HG02588 (cell line): ENCODE results near the gene MPND.
"Not testable (repeated sequence)": the region's sequence is repeated elsewhere in the genome, so short reads cannot be mapped to it uniquely, and the experiment has no call there.

Source experiments
- ATAC-seq: cut with Tn5 transposase; IDR thresholded peaks from one replicate; pipeline ENCODE4 v1.9.1; 2021; ENCODE audit warnings: mild to moderate bottlenecking, moderate library complexity; ENCODE audit not compliant: unreplicated experiment

Gene MPND

DNA sequence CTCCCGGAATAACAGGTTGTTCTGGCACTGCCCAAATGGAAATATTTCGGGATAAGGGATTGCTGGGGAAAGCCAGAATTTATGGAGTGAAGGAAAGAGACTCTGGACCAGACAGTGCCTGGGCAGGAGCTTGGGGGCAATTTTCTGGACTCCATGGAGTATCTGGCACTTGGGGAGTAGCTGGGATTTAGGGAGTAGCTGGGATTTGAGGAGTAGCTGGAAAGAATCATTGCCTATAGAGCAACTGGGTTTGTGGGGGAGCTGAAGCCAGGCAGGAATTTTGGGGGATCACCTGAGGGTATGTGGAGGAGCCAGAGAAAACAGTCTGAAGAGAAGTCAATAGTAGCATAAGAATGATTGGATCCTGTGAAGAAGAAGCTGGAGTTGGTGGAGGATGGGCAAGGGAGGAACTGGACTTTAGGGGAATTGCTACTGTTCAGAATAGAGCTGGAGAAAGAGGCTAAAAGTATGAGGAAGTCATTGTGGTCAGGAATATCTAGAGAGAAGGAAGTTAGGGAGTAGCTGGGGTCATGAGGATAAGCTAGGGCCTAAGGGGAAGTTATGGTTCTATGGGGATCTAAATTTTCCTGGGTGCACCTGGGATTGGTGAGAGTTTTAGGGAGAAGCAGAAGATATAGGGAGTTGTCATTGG lies 24.2 kb upstream of the MPND start:
- ATAC-seq = no peak

DNA sequence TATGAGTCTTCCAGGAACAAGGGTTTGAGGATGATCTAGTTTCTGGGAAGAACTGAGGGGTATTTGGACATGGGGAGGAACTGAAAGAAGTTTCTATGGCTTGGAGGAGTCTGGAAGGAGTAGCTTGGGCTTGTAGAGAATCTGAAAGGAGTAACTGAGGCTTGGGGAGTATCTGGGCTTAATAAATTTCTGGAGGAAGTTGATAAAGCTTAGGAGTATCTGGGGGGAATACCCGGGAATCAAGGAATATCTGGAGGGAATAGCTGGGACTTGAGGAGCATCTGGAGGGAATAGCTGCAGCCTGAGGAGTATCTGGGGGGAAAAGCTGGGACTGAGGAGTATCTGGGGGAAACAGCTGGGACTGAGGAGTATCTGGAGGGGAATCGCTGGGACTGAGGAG lies 22.9 kb upstream of the MPND start:
- no peak for ATAC-seq

DNA sequence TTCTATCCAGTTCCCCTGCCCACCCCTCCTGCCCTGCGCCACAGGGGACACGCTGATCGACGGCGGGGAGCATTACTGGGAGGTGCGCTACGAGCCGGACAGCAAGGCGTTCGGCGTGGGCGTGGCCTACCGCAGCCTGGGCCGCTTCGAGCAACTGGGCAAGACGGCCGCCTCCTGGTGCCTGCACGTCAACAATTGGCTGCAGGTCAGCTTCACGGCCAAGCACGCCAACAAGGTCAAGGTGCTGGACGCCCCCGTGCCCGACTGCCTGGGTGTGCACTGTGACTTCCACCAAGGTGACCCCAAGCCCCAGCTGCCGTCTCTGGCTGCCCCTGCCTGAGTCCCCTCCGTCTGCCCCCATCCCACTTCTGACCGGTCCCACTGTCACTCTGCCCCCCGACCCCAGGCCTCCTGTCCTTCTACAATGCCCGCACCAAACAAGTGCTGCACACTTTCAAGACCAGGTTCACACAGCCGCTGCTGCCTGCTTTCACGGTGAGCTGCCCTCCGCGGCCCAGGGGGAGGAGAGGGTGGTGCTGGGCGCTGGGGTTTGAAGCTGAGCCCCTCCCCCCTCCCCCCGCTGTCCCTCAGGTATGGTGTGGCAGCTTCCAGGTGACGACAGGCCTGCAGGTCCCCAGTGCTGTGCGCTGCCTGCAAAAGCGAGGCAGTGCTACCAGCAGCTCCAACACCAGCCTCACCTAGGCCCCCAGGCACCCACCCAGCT lies 20.3 kb upstream of the MPND start:
- ATAC-seq = no peak

DNA sequence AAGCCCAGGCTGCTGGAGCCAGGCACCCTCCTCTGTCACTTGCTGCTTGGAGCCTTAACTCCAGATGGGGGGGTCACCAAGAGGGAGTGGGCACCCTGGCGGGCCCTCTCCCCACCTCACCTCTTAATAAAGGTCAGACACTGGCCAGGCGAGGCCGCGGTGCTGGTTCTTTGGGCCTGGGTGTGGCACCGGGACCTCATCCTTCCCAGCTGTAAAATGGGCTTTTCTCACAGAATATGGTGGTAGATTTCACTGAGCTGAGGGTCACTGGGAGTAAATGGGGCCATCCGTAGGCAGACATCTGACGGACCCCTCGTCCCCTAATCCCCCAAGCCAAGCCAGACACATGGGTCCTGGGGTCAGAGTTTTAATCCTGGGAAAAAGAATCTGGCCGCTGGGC lies 19.7 kb upstream of the MPND start:
- no peak for ATAC-seq

DNA sequence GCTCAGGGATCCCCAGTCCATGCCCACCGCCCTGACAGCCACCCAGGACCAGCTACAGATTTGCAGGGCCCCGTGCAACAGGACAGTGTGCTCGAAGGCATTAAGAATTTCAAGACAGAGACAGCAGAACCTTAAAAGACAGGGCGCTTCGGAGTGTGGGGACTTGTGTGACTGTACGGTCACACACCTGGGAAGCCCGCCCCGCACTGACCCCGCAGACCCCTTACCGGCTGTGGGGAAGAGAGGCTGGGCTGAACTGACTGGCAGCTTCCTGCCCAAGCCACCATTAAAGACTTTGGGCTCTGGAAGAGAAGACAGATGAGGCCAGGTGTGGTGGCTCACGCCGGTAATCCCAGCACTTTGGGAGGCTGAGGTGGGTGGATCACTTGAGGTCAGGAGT lies 19.1 kb upstream of the MPND start:
- no peak for ATAC-seq

DNA sequence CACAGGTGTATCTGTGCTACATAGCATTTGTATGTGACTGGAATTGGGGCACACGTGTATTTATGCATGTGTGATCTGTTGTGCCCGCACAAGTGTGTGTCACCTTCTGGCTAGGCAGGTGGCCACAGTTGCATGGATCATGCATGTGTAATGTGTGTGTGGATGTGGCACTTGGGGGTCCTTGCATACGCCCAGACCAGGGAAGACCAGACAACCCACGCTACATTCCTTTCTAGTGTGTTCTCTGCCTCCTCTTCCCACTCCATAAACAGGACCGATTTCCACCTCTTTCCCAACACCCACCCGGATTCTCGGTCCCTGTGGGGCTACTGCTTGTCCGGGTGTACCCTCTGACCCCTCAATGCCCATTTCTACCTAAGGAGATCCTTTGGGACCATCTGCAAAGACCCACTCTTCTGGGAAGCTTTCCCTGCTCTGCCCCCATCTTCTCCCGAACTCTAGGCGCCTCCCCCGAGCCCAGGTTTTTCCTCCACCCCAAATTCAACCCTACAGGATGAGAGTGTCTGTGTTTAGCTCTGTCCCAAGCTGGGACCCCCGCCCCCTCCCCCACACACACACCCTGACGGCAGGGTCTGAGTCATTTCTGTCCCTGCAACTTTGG lies 17.0 kb upstream of the MPND start:
- ATAC-seq = no peak

DNA sequence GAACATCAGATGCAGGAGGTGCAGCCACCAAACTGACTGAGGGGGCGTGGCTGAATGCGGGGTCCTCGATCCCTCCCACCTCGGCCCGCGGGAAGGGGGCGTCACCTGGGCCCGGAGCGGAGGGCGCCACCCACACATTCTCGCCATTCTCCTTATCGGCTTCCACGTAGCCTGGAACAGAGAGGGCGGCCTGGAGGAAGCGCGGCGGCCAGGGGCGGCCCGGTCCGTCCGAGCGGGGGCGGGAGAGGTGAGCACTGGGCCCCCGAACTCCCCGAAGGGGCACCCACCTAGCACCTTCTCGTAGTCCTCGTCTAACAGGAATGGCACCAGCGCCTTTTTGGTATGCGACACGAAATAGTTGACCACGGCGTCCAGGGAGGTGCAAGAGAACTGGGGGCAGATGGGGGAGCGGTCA lies 16.5 kb upstream of the MPND start:
- no peak for ATAC-seq

DNA sequence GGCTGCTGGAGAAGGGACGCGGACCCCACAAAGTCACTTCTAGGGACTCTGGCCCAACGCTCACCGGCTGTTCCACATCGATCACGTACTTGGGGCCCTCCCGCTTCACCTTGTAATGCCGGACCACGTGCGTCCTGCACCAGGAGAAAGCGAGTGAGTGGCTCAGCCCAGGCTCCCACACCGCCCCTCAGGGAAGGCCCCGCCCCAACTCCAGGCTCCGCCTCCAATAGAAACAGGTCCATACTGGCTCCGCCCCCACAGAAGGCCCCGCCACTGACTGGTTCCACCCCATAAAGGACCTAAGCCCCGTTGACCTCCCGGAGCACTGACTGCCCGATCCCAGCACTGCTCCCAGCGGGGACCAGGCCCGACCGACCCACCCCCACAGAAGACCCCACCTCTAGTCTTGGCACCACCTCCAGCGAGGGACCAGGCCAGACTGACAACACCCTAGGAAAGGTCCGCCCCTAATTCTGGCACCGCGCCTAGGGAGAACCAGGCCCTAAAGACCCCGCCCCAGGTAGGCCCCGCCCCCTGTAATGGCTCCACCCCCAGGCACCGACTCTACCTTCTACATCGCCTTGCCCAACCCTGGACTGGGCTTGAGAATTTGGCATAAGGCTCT lies 16.0 kb upstream of the MPND start:
- no peak for ATAC-seq

DNA sequence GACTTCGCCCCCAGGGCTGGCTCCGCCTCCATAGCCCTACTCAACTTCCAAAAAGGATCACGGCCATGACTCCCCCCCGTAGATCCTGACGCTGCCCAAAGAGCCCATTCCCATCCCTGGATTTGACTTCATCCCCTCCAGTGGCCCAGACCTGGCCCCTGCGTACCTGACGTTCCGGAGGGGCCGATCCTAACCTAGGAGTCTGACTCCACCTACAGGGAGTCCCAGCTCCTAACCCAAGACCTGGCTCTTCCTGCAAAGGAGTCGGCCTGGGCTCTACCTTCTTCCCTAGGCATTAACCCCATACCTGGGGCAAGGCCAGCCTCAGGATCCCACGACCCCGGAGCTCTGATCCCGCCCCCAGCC lies 15.5 kb upstream of the MPND start:
- peak; percentile 1 for ATAC-seq

DNA sequence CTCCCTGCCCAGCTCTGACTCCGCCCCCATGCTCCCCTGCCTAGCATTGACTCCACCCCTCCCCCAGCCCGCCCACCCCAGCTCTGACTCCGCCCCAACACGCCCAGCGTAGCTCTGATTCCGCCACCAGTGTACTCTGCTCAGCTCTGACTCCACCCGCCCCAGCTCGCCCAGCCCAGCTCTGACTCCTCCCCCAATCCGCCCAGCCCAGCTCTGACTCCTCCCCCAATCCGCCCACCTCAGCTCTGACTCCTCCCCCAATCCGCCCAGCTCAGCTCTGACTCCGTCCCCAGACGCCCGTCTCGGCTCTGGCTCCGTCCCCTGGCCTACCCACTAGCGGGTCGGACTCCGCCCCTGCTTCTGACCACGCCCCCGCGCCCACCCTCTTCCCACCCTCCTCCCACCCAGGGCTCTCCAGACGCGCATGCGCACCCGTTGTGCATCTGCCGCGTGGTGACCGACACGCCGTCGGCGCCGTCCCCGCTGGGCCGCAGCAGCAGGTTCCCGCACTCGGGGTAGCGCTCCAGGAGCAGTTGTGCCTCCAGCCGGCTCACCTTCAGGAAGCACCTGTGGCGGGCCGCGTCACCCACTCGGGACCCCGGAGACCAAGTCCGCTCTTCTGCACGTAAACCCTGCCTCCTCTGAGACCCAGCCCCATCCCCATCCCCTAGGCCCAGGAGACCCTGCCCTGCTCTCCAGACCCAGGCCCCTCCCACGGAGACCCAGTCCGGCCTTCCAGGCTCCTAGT lies 14.9 kb upstream of the MPND start:
- peak; percentile 74 for ATAC-seq

DNA sequence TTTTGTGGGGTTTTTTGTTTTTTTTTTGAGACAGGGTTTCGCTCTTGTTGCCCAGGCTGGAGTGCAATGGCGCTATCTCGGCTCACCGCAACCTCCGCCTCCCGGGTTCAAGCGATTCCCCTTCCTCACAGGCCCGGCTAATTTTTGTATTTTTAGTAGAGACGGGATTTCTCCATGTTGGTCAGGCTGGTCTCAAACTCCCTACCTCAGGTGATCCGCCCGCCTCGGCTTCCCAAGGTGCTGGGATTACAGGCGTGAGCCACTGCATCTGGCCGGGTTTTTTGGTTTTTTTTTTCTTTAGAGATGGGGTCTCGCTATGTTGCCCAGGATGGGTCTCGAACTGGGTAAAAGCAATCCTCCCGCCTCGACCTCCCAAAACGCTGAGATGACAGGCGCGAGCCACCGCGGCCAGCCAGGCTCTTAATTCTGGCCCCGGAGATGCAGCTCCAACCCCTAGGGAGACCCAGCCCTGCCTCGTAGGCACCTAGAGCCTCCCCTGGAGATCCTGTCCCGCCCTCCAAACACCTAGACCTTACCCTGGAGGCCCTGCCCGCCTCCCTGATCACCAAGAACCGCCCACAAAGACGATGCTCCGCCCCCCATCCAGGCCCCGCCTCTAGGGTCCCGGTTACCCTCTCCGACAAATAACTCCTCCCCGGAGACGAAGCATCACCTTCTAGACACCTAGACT lies 14.2 kb upstream of the MPND start:
- not testable (repeated sequence) for ATAC-seq

DNA sequence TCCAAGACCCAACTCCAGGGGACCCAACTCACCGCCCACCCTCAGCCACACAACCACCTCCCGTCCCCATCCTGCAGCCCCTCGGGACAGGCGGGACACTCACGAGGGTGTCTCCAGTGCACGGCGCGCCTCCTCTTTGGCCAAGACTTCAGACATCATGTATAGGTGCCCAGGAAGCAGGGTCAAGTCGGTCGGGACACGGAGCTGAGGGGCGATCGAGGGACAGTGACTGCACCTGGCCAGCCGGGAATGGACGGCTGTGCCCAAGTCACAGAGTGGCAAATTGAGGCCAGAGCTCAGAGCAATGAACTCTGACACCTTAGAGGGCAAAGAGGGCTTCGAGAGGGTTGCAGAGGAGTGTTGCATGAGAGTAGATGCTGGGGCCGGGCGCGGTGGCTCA lies 13.5 kb upstream of the MPND start:
- no peak for ATAC-seq

DNA sequence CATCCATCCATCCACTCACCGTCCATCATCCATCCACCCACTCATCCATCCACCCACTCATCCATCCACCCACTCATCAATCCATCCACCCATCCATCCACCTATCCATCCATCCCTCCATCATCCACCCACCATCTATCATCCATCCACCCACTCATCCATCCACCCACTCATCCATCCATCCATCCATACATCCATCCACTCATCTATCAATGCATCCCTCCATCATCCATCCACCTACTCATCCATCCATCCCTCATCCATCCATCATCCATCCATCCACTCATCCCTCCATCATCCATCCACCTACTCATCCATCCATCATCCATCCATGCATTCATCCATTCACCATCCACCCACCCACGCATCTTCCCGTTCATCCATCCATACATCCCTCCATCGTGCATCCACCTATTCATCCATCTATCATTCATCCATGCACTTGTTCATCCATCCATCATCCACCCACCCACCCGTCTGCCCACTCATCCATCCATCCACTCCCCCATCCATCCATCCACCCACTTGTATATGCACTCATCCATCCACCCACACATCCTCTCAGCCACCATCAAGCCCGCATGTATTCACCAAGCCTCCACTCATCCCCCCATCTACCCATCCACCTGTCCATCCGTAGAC lies 8.3 kb upstream of the MPND start:
- no peak for ATAC-seq

DNA sequence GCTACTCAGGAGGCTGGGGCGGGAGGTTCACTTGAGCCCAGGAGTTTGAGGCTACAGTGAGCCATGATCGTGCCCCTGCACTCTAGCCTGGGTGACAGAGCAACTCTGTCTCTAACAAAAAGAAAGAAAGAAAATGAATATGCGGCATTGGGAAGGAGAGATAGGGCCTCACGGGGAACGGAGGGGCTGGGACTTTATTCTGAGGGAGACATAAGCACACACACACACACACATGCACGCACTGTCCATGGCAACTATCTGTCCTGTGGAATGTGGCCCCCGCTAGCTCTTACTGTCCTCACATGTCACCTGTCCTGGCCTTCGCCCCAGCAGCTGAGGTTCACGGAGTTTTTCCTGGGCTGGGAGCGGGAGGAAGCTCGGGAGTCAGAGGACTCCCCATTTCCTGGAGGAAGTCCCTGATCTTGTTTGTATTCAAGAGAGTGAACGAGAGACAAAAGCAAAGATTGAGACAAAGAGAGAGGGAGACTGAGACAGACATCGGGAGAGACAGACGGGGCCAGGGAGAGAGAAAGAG lies 5.4 kb upstream of the MPND start:
- ATAC-seq = no peak

DNA sequence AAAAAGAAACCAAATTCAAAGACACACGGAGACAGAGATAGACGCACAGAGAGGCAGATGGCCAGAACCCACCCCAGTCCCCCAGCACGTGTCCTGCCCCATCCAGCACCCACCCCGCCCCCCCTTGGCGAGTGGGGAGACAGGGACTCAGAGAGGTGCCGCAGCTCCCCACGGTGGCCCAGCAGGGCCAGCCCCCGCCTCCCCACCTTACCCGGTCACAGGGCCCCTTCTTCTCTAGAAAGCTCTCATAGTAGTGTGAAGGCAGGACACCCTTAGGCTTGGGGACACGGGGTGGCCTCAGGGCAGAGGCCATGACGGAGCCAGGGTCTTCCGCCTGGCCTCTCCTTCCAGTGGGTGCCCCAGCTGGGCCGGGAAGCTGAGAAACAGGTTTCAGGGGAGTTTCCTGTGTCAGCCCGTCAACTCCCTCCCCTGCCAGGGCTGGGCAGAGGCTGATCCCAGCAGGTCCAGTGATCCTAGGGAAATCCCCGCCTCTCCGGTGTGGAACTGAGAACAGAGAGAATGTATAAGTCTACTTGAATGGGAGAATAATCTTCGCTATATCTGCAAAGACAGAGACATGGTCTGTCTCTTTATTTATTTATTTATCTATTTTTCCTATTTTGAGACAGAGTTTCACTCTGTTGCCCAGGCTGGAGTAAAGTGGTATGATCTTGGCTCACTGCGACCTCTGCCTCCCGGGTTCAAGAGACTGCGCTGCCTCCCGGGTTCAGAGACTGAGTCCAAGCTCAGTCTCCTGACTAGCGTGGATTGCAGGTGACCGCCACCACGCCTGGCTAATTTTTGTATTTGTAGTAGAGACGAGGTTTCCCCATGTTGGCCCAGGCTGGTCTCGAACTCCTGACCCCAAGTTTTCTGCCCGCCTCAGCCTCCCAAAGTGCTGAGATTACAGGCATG lies 4.7 kb upstream of the MPND start, which contains the start of gene STAP2:
TSS of gene STAP2 (minus strand) at position 387 of the 915 bp plus-strand sequence. CDS start at position 313, 74 bp downstream.
- no peak for ATAC-seq

DNA sequence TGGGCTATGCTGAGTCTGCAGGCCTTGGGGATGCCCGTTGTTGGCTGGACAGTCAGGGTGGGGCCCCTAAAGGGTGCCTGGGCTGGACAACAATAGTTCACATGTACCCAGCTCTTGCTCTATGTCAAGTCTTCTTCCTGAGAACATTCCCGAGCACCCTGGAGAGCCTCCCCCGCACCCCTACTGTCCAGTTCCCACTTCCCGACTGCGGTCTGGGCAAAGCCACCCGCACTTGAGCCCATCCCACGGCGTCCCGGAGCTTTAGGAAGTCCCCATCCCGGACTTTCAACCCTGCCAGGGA lies 1.1 kb upstream of the MPND start:
- no peak for ATAC-seq

DNA sequence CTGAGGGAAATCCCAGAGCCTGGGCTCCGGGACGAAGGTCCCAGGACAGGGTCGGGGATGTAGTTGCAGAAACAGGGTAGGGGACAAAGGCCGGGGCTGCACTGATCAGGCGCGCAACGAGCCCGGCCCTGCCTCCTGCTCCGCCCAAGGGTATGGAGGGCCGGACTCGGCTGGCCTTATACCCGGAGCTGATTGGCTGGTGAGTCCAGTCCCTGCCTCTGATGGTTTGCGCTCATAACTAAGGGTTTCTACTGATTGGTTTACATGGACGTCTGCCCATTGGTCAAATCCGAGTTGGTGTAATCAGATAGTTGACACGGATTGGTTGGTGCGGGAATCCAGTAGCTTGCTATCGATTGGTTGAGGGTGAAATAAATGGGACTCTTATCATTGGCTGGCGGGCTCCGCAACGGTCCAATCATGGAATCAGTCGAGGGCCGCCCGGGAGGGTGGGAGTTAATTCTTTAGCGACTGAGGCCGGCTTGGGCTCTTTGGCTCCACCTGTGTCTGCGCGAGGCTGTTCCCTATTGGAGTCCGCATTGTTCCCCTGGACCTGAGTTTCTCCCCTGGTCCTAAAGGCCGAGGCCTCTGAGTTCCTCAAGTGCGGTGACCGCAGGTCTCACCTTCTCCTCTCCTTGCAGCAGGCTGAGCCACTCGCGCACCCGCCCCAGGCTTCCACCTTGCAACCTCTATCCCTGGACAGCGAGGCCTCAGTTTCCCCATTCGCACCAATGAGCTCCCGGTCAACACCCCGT lies 570 bp upstream of the MPND start:
- peak; percentile 81 for ATAC-seq

DNA sequence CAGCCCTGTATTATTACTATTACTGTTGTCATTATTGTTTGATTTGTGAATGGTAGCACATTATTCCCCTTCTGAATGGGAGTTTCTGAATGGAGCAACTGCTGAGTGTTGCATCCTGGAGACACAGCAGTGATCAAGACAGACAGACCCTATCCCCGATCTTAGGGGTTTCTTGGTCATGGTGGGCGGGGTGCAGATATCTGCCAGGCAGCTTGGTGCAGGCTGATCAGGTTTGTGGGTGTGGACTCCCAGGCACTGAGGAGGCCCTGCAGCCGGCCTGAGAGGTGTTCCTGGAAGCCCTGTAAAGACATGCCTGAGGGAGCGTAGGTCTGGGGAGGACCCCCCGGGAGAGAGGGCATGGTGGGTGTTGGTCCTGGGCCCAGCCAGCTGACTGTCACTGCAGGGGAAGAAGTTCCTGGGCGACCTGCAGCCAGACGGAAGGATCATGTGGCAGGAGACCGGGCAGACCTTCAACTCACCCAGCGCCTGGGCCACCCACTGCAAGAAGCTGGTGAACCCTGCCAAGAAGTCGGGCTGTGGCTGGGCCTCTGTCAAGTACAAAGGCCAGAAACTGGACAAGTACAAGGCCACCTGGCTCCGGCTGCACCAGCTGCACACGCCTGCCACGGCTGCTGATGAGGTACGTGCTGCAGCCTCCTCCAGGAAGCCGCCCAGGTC lies 2.1 kb downstream of the MPND start:
- ATAC-seq = no peak
